Common myeloid progenitor, CD34-positive (primary cell): ENCODE data around the gene GRB14.
"Not testable (repeated sequence)": the region's sequence is repeated elsewhere in the genome, so short reads cannot be mapped to it uniquely, and the experiment has no call there.

Experiments used
- CTCF ChIA-PET: fragments of 350-600 bp; sonication (Branson Sonifier 250); formaldehyde crosslinking; loops from one replicate; lab custom pipeline; 2021; ENCODE audit warnings: antibody characterized with exemption; lab: Charles Lee
- POLR2A ChIA-PET: fragments of 350-600 bp; sonication (Branson Sonifier 250); formaldehyde crosslinking; loops from one replicate; lab custom pipeline; 2021; ENCODE audit warnings: antibody characterized with exemption; lab: Charles Lee
- DNase-seq, 3 donors: peaks; one replicate each; pipeline versions ENCODE4 v3.0.0 to v3.0.0-alpha.2; 2013
- H3K27ac ChIP-seq, 2 experiments: 1 replicate in 1 of 2; 2 replicates in 1 of 2; pipeline ENCODE4 v1.7.0; 2013; ENCODE audit warnings: inconsistent platforms in 2 of 2, low read length in 2 of 2, mild to moderate bottlenecking in 2 of 2, low read depth in 1 of 2, moderate library complexity in 1 of 2; ENCODE audit not compliant: severe bottlenecking in 2 of 2, insufficient read depth in 1 of 2, poor library complexity in 1 of 2
- H3K27me3 ChIP-seq, 5 experiments: replicated peaks in 2 of 5; 1 replicate in 3 of 5; 2 replicates in 2 of 5; pipeline versions ENCODE4 v1.6.1 to v1.7.0; 2013; ENCODE audit warnings: low read length in 4 of 5, mild to moderate bottlenecking in 2 of 5, moderate library complexity in 2 of 5, inconsistent platforms in 1 of 5; ENCODE audit not compliant: insufficient read depth in 5 of 5, control insufficient read depth in 4 of 5
- H3K36me3 ChIP-seq, 4 experiments: 1 replicate in 2 of 4; 2 replicates in 2 of 4; pipeline versions ENCODE4 v1.6.1 to v1.7.0; 2013; ENCODE audit warnings: low read length in 3 of 4, control low read depth in 1 of 4, mild to moderate bottlenecking in 1 of 4; ENCODE audit not compliant: control insufficient read depth in 4 of 4, insufficient read depth in 4 of 4
- H3K4me1 ChIP-seq, 4 experiments: 1 replicate in 3 of 4; 2 replicates in 1 of 4; pipeline versions ENCODE4 v1.6.1 to v1.7.1; 2013; ENCODE audit warnings: low read length in 3 of 4, mild to moderate bottlenecking in 3 of 4, control low read depth in 1 of 4, inconsistent platforms in 1 of 4, moderate library complexity in 1 of 4; ENCODE audit not compliant: control insufficient read depth in 4 of 4, insufficient read depth in 4 of 4; ENCODE audit errors: control extremely low read depth in 1 of 4
- H3K4me3 ChIP-seq, 7 experiments: 1 replicate in 4 of 7; 2 replicates in 3 of 7; pipeline versions ENCODE4 v1.5.1 to v1.7.0; 2013; ENCODE audit warnings: mild to moderate bottlenecking in 7 of 7, low read length in 6 of 7, moderate library complexity in 6 of 7, inconsistent platforms in 2 of 7, low read depth in 2 of 7, control low read depth in 1 of 7; ENCODE audit not compliant: insufficient read depth in 4 of 7, control insufficient read depth in 1 of 7; ENCODE audit errors: extremely low read depth in 1 of 7
- H3K9me3 ChIP-seq, 5 experiments: 1 replicate in 4 of 5; 2 replicates in 1 of 5; pipeline versions ENCODE4 v1.6.1 to v1.7.1; 2013; ENCODE audit warnings: low read length in 4 of 5, mild to moderate bottlenecking in 2 of 5, inconsistent platforms in 1 of 5, low read depth in 1 of 5, moderate library complexity in 1 of 5; ENCODE audit not compliant: control insufficient read depth in 4 of 5, insufficient read depth in 2 of 5; ENCODE audit errors: control extremely low read depth in 1 of 5
- WGBS: methylation state at CpG from one replicate; pipeline ENCODE4 v1.1.5; 2013; ENCODE audit not compliant: insufficient coverage; 5-methylcytosine and 5-hydroxymethylcytosine counted together

The GRB14 gene

GRCh38 chr2:164560902-164561301 is 60.4 kb downstream of the GRB14 start:
- ChIA-PET POLR2A (no interaction called here), CTCF (interaction anchor here (0.5 to 4.3 kb wide), 12 partner anchors 9 to 155 kb away, joined by 3 to 57 read pairs (median 4); no protein-coding TSS in a partner anchor)
- DNase-seq = no peak
- Histone ChIP-seq H3K36me3 (no peaks in the 10 kb centered on the region), H3K9me3 (no peaks in the 10 kb centered on the region), H3K27ac (no peak overlapping the region), H3K4me1 (peaks cover 2 to 28% (median 4%) of the 10 kb centered on the region in 4 experiments), H3K27me3 (no peaks in the 10 kb centered on the region), H3K4me3 (no peak overlapping the region)
- WGBS = 55% methylated on average over 2 of the region's 2 CpGs

GRCh38 chr2:164560181-164560792 is 61.0 kb downstream of the GRB14 start:
- Histone ChIP-seq H3K27ac (no peak overlapping the region), H3K9me3 (no peaks in the 10 kb centered on the region), H3K36me3 (no peaks in the 10 kb centered on the region), H3K4me1 (peaks cover 2 to 28% (median 4%) of the 10 kb centered on the region in 4 experiments), H3K27me3 (no peaks in the 10 kb centered on the region), H3K4me3 (no peak overlapping the region)
- CTCF ChIA-PET = interaction anchor here (0.5 to 4.3 kb wide), 16 partner anchors 8 to 74 kb away, joined by 3 to 57 read pairs (median 4); no protein-coding TSS in a partner anchor
- POLR2A ChIA-PET = no interaction called here
- DNase-seq = peak; percentile 40 to 72 (median 66)
- no CpG with 5 or more reads among the region's 4 CpGs for WGBS

- Histone ChIP-seq H3K36me3 (no peaks in the 10 kb centered on the region), H3K4me3 (no peak overlapping the region), H3K9me3 (no peaks in the 10 kb centered on the region), H3K4me1 (peaks cover 2 to 27% (median 4%) of the 10 kb centered on the region in 4 experiments), H3K27ac (no peak overlapping the region), H3K27me3 (no peaks in the 10 kb centered on the region)
- POLR2A ChIA-PET = no interaction called here
- CTCF ChIA-PET = interaction anchor here (0.8 kb wide), 1 partner anchor 20 kb away, joined by 3 read pairs; no protein-coding TSS in a partner anchor
- DNase-seq = no peak
- WGBS = 100% methylated on average over 1 of the region's 2 CpGs
Measured at GRCh38 chr2:164558450-164558849, 62.8 kb downstream of the GRB14 start.

GRCh38 chr2:164554487-164554886 is 66.8 kb downstream of the GRB14 start:
- Histone ChIP-seq H3K9me3 (no peaks in the 10 kb centered on the region), H3K4me1 (no peaks in the 10 kb centered on the region), H3K36me3 (no peaks in the 10 kb centered on the region), H3K4me3 (no peak overlapping the region), H3K27me3 (no peaks in the 10 kb centered on the region), H3K27ac (no peak overlapping the region)
- no peak for DNase-seq
- CTCF ChIA-PET = no interaction called here
- WGBS = 100% methylated on average over 1 of the region's 2 CpGs
- POLR2A ChIA-PET = no interaction called here

GRCh38 chr2:164551519-164551918 is 69.8 kb downstream of the GRB14 start:
- Histone ChIP-seq H3K4me1 (no peaks in the 10 kb centered on the region), H3K4me3 (no peak overlapping the region), H3K27me3 (no peaks in the 10 kb centered on the region), H3K9me3 (peaks cover 0 to 2% (median 0%) of the 10 kb centered on the region in 5 experiments), H3K27ac (no peak overlapping the region), H3K36me3 (no peaks in the 10 kb centered on the region)
- DNase-seq = no peak
- POLR2A ChIA-PET = no interaction called here
- CTCF ChIA-PET = interaction anchor here (0.8 to 1.2 kb wide), 2 partner anchors 9 to 12 kb away, joined by 3 read pairs; no protein-coding TSS in a partner anchor
- 95% methylated on average over 3 of the region's 4 CpGs for WGBS

- H3K4me3 ChIP-seq, H3K27me3 ChIP-seq, POLR2A ChIA-PET, H3K27ac ChIP-seq, DNase-seq, H3K4me1 ChIP-seq, CTCF ChIA-PET, H3K36me3 ChIP-seq, H3K9me3 ChIP-seq: not testable (repeated sequence)
- WGBS = no CpG with 5 or more reads among the region's 3 CpGs
Measured at GRCh38 chr2:164549705-164550104, 71.6 kb downstream of the GRB14 start.

- Histone ChIP-seq H3K4me1 (no peaks in the 10 kb centered on the region), H3K27me3 (no peaks in the 10 kb centered on the region), H3K4me3 (no peak overlapping the region), H3K36me3 (no peaks in the 10 kb centered on the region), H3K9me3 (peaks cover 0 to 6% (median 0%) of the 10 kb centered on the region in 5 experiments), H3K27ac (no peak overlapping the region)
- CTCF ChIA-PET = interaction anchor here (0.7 to 1.2 kb wide), 2 partner anchors 10 to 1364 kb away, joined by 3 to 4 read pairs; no protein-coding TSS in a partner anchor
- 100% methylated on average over 1 of the region's 5 CpGs for WGBS
- POLR2A ChIA-PET = no interaction called here
- no peak for DNase-seq
Measured at GRCh38 chr2:164545484-164545883, 75.8 kb downstream of the GRB14 start.
